Gastrocnemius medialis (tissue), 4 donors: Measurements from ENCODE around the gene GPRC6A. TPM values are rescaled to one million over a fixed set of nuclear protein-coding genes. Genes with fewer than 3 reads are reported as not detected.

Source experiments
- ATAC-seq, 2 donors: fragments of 150-250 bp; one replicate each; pipeline ENCODE4 v1.9.1; 2016
- DNase-seq, 2 donors: peaks; one replicate each; pipeline ENCODE4 v3.0.0-alpha.2; 2019
- H3K27ac ChIP-seq, 4 donors: fragments of 200-600 bp; sonication (generic); 1 replicate in 1 of 4; 2 replicates in 3 of 4; pipeline ENCODE4 v1.5.1; 2016 to 2018; ENCODE audit warnings: mild to moderate bottlenecking in 2 of 4, moderate library complexity in 1 of 4
- H3K27me3 ChIP-seq, 3 donors: fragments of 200-600 bp; sonication (generic) in 2 of 3; 1 replicate in 1 of 3; 2 replicates in 2 of 3; pipeline versions ENCODE4 v1.5.1 to v1.6.0; 2016 to 2019; ENCODE audit warnings: mild to moderate bottlenecking in 1 of 3, moderate library complexity in 1 of 3
- H3K36me3 ChIP-seq, 2 donors: fragments of 200-600 bp; sonication (generic) in 1 of 2; one replicate each; pipeline ENCODE4 v1.5.1; 2017 to 2018
- H3K4me1 ChIP-seq, 2 donors: fragments of 200-600 bp; sonication (generic) in 1 of 2; one replicate each; pipeline ENCODE4 v1.5.1; 2016 to 2017; ENCODE audit warnings: mild to moderate bottlenecking in 2 of 2
- H3K4me3 ChIP-seq, 4 donors: fragments of 200-600 bp; sonication (generic) in 3 of 4; 1 replicate in 1 of 4; 2 replicates in 3 of 4; pipeline ENCODE4 v1.5.1; 2016 to 2019; ENCODE audit warnings: mild to moderate bottlenecking in 2 of 4
- H3K9me3 ChIP-seq, 3 donors: fragments of 200-600 bp; sonication (generic) in 2 of 3; 1 replicate in 1 of 3; 2 replicates in 2 of 3; pipeline ENCODE4 v1.5.1; 2016 to 2019
- POLR2A ChIP-seq, 2 donors: fragments of 450-650 bp; IDR thresholded peaks; one replicate each; pipeline ENCODE4 v1.6.1; 2017; ENCODE audit warnings: antibody characterized with exemption in 2 of 2, mild to moderate bottlenecking in 2 of 2, moderate library complexity in 2 of 2
- in situ Hi-C, 4 donors: fragments of 200-750 bp; cut with MboI; loops; one replicate each; pipeline versions ENCODE4 v1.15.0 to v1.8.0; 2017; ENCODE audit warnings: low sequenced_read_pairs in 4 of 4
- intact Hi-C: fragments of 100-400 bp; cut with DNase I; formaldehyde crosslinking; loops from one replicate; pipeline ENCODE4 v1.15.1; 2023; ENCODE audit warnings: low total_unique reads
- total RNA-seq, 4 donors: library from RNA; depleted of rRNA; stranded (reverse); fragments of >200 nt; gene quantifications; one replicate each; pipeline versions ENCODE4 v1.1.0 to v1.2.3, GENCODE V29; 2016
- TF ChIP-seq, protein P1 (sequence below), 5 experiments: fragments of 450-650 bp in 3 of 5; fragments of 200-600 bp in 2 of 5; sonication (generic) in 2 of 5; IDR thresholded peaks in 4 of 5; conservative IDR thresholded peaks in 1 of 5; 1 replicate in 4 of 5; 2 replicates in 1 of 5; pipeline ENCODE4 v1.5.1; 2016 to 2019; ENCODE audit warnings: antibody characterized with exemption in 5 of 5, mild to moderate bottlenecking in 3 of 5, moderate library complexity in 3 of 5

Gene GPRC6A
- total RNA-seq, 4 donors from 2014 or later = not detected

DNA sequence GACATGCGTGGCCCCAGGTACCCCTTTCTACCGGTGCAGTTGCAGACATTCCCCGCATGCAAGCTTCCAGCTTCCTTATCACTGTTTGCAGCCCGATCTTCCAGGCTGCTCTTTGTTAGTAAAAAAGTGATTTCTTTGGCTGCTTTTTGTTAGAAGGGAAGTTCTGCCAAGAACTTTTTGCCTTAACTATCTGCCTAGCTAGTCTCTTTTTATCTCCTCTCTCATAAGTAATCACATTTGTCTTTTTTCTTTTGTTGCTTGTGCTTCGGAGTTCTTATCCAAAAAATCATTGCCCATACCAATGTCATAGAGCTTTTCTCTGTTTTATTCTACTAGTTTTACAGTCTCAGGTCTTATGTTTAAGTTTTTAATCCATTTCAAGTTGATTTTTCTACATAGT lies 83.7 kb downstream of the GPRC6A start:
- in situ Hi-C loops (no loop called here), intact Hi-C loops (no loop called here)
- TF ChIP-seq, protein P1, sequence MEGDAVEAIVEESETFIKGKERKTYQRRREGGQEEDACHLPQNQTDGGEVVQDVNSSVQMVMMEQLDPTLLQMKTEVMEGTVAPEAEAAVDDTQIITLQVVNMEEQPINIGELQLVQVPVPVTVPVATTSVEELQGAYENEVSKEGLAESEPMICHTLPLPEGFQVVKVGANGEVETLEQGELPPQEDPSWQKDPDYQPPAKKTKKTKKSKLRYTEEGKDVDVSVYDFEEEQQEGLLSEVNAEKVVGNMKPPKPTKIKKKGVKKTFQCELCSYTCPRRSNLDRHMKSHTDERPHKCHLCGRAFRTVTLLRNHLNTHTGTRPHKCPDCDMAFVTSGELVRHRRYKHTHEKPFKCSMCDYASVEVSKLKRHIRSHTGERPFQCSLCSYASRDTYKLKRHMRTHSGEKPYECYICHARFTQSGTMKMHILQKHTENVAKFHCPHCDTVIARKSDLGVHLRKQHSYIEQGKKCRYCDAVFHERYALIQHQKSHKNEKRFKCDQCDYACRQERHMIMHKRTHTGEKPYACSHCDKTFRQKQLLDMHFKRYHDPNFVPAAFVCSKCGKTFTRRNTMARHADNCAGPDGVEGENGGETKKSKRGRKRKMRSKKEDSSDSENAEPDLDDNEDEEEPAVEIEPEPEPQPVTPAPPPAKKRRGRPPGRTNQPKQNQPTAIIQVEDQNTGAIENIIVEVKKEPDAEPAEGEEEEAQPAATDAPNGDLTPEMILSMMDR (IDR thresholded peaks at IDR 0.05 in 4 of 5, conservative IDR thresholded peaks at IDR 0.05 in 1 of 5) = no peak
- TF ChIP-seq POLR2A (IDR thresholded peaks at IDR 0.05) = no peak
- no peaks in the 10 kb centered on the region for H3K9me3 ChIP-seq
- peaks cover 0 to 7% of the 10 kb centered on the region in 2 donors for H3K36me3 ChIP-seq
- no peak overlapping the region for H3K4me3 ChIP-seq
- no peak overlapping the region for H3K27ac ChIP-seq
- no peaks in the 10 kb centered on the region for H3K27me3 ChIP-seq
- ATAC-seq = no peak
- DNase-seq = no peak
- H3K4me1 ChIP-seq = no peaks in the 10 kb centered on the region

Other genes starting within 250 kb of the GPRC6A start
- 1 to 10 TPM in 1 of 4 donors, under 1 TPM in 2, not detected in 1; 0.16 to 2.8 (median 0.56) TPM for gene RSPH4A, start 212.6 kb downstream of the GPRC6A start, total RNA-seq
- gene ZUP1, start 160.3 kb downstream of the GPRC6A start, total RNA-seq = 1 to 10 TPM; 2.8 to 3.8 (median 3.3) TPM
- gene KPNA5, start 147.9 kb downstream of the GPRC6A start, total RNA-seq = 10 to 100 TPM in 3 of 4 donors, 1 to 10 TPM in 1; 7.2 to 14.8 (median 12.9) TPM
- gene FAM162B, start 63.4 kb downstream of the GPRC6A start, total RNA-seq = 1 to 10 TPM; 1.8 to 8.2 (median 3.6) TPM
- not detected for gene RFX6, start 48.2 kb upstream of the GPRC6A start, total RNA-seq